Measurements from ENCODE around the gene TAF1D. TPM values are rescaled to one million over a fixed set of nuclear protein-coding genes. Genes with fewer than 3 reads are reported as not detected.
A peak's percentile ranks its signal among the peaks of the same experiment; 100 is the strongest.
"Not testable (repeated sequence)": the region's sequence is repeated elsewhere in the genome, so short reads cannot be mapped to it uniquely, and the experiment has no call there.

The TAF1D gene
- total RNA-seq, 1 donor from 2014 or later = 82.6 TPM

GRCh38 chr11:93747122-93747521, 5.8 kb upstream of the TAF1D start:
- TF ChIP-seq CTCF (IDR thresholded peaks at IDR 0.05) = no peak
- no peak overlapping the region for H3K27ac Mint-ChIP-seq (ENCODE audit: unreplicated experiment)

GRCh38 chr11:93746101-93746500, 4.8 kb upstream of the TAF1D start:
- Mint-ChIP-seq H3K4me3 (ENCODE audit: unreplicated experiment) (no peak overlapping the region), H3K27me3 (ENCODE audit: unreplicated experiment) (no peaks in the 10 kb centered on the region), H3K36me3 (ENCODE audit: unreplicated experiment) (peaks cover 18% of the 10 kb centered on the region), H3K4me1 (ENCODE audit: unreplicated experiment) (peaks cover 14% of the 10 kb centered on the region), H3K9me3 (ENCODE audit: unreplicated experiment) (no peaks in the 10 kb centered on the region), H3K27ac (ENCODE audit: unreplicated experiment) (no peak overlapping the region)
- no peak for DNase-seq (ENCODE audit: extremely low spot score, unreplicated experiment)
- TF ChIP-seq CTCF (IDR thresholded peaks at IDR 0.05) = no peak

More at GRCh38 chr11:93747122-93747521, 5.8 kb upstream of the TAF1D start:
- Mint-ChIP-seq H3K27me3 (ENCODE audit: unreplicated experiment) (no peaks in the 10 kb centered on the region), H3K9me3 (ENCODE audit: unreplicated experiment) (no peaks in the 10 kb centered on the region), H3K4me3 (ENCODE audit: unreplicated experiment) (no peak overlapping the region), H3K4me1 (ENCODE audit: unreplicated experiment) (peaks cover 11% of the 10 kb centered on the region), H3K36me3 (ENCODE audit: unreplicated experiment) (peaks cover 18% of the 10 kb centered on the region)
- no peak for DNase-seq (ENCODE audit: extremely low spot score, unreplicated experiment)

GRCh38 chr11:93745005-93745755, 3.9 kb upstream of the TAF1D start:
- not testable (repeated sequence) for H3K27ac Mint-ChIP-seq (ENCODE audit: unreplicated experiment); H3K9me3 Mint-ChIP-seq (ENCODE audit: unreplicated experiment); H3K4me3 Mint-ChIP-seq (ENCODE audit: unreplicated experiment); DNase-seq (ENCODE audit: extremely low spot score, unreplicated experiment); H3K27me3 Mint-ChIP-seq (ENCODE audit: unreplicated experiment)
- Mint-ChIP-seq H3K36me3 (ENCODE audit: unreplicated experiment) (peaks cover 12% of the 10 kb centered on the region), H3K4me1 (ENCODE audit: unreplicated experiment) (peaks cover 16% of the 10 kb centered on the region)

- no peaks in the 10 kb centered on the region for H3K27me3 Mint-ChIP-seq (ENCODE audit: unreplicated experiment)
- no peak overlapping the region for H3K4me3 Mint-ChIP-seq (ENCODE audit: unreplicated experiment)
- H3K36me3 Mint-ChIP-seq (ENCODE audit: unreplicated experiment) = peaks cover 12% of the 10 kb centered on the region
- no peak for DNase-seq (ENCODE audit: extremely low spot score, unreplicated experiment)
- TF ChIP-seq CTCF (IDR thresholded peaks at IDR 0.05) = no peak
- no peaks in the 10 kb centered on the region for H3K9me3 Mint-ChIP-seq (ENCODE audit: unreplicated experiment)
- peaks cover 21% of the 10 kb centered on the region for H3K4me1 Mint-ChIP-seq (ENCODE audit: unreplicated experiment)
- no peak overlapping the region for H3K27ac Mint-ChIP-seq (ENCODE audit: unreplicated experiment)
Measured at GRCh38 chr11:93744669-93745004, 3.3 kb upstream of the TAF1D start.

GRCh38 chr11:93743291-93743690, 2.0 kb upstream of the TAF1D start:
- peaks cover 34% of the 10 kb centered on the region for H3K4me1 Mint-ChIP-seq (ENCODE audit: unreplicated experiment)
- H3K9me3 Mint-ChIP-seq (ENCODE audit: unreplicated experiment) = no peaks in the 10 kb centered on the region
- H3K27ac Mint-ChIP-seq (ENCODE audit: unreplicated experiment) = peak overlapping the region; percentile 23
- TF ChIP-seq CTCF (IDR thresholded peaks at IDR 0.05) = no peak
- no peak for DNase-seq (ENCODE audit: extremely low spot score, unreplicated experiment)
- peak overlapping the region; percentile 99 for H3K4me3 Mint-ChIP-seq (ENCODE audit: unreplicated experiment)
- peaks cover 19% of the 10 kb centered on the region for H3K36me3 Mint-ChIP-seq (ENCODE audit: unreplicated experiment)
- H3K27me3 Mint-ChIP-seq (ENCODE audit: unreplicated experiment) = no peaks in the 10 kb centered on the region

All from osteocyte (in vitro differentiated cells).